Fibroblast of skin of left biceps (primary cell): ENCODE measurements around the gene VAMP2.
A peak's percentile ranks its signal among the peaks of the same experiment; 100 is the strongest.

Source experiments
- DNase-seq, 2 experiments: peaks; one replicate each; pipeline ENCODE4 v3.0.0-alpha.2; 2013; ENCODE audit warnings: low read depth in 2 of 2

The VAMP2 gene

GRCh38 chr17:8122924-8123694 is 39.6 kb downstream of the VAMP2 start:
- DNase-seq: no peak

- DNase-seq: no peak
Measured at GRCh38 chr17:8122422-8122923, 40.3 kb downstream of the VAMP2 start.

GRCh38 chr17:8121681-8122421 is 40.9 kb downstream of the VAMP2 start:
- no peak for DNase-seq

- DNase-seq: no peak
Measured at GRCh38 chr17:8121407-8121680, 41.4 kb downstream of the VAMP2 start.

- peak; percentile 35 to 42 for DNase-seq
Measured at GRCh38 chr17:8120520-8121406, 42.0 kb downstream of the VAMP2 start.

GRCh38 chr17:8119581-8120519 is 42.9 kb downstream of the VAMP2 start:
- DNase-seq: peak; percentile 84 to 87

- DNase-seq: peak; percentile 53 to 56
Measured at GRCh38 chr17:8118769-8119580, 43.8 kb downstream of the VAMP2 start.

- DNase-seq: no peak
Measured at GRCh38 chr17:8117980-8118768, 44.6 kb downstream of the VAMP2 start, which contains the start of gene ALOXE3. Gene ALOXE3, minus strand, starts transcription at chr17:8118514. Its CDS starts 524 bp downstream, at chr17:8117990.

GRCh38 chr17:8117367-8117979 is 45.3 kb downstream of the VAMP2 start:
- DNase-seq: no peak

GRCh38 chr17:8116776-8117175 is 46.0 kb downstream of the VAMP2 start:
- no peak for DNase-seq

GRCh38 chr17:8110907-8111306 is 51.8 kb downstream of the VAMP2 start:
- DNase-seq: no peak

GRCh38 chr17:8110456-8110804 is 52.3 kb downstream of the VAMP2 start:
- no peak for DNase-seq

- DNase-seq: no peak
Measured at GRCh38 chr17:8109661-8110455, 52.9 kb downstream of the VAMP2 start.
